ENCODE measurements around the gene IFNK. TPM values are rescaled to one million over a fixed set of nuclear protein-coding genes. Genes with fewer than 3 reads are reported as not detected.
"Not testable (repeated sequence)": the region's sequence is repeated elsewhere in the genome, so short reads cannot be mapped to it uniquely, and the experiment has no call there.

IFNK gene
- not detected in 2 replicates for total RNA-seq (2014; rRNA removed; shearing (Covaris generic))

- no peak for DNase-seq (ENCODE audit: low spot score)
Measured at GRCh38 chr9:27524236-27524635, at the start of gene IFNK. TSS of gene IFNK (plus strand) at chr9:27524290. CDS start at chr9:27524337, 47 bp downstream.

- DNase-seq (ENCODE audit: low spot score): no peak
Measured at GRCh38 chr9:27474305-27474704, 49.8 kb upstream of the IFNK start.

- no peak for DNase-seq (ENCODE audit: low spot score)
Measured at GRCh38 chr9:27475057-27475595, 49.0 kb upstream of the IFNK start.

- no peak for DNase-seq (ENCODE audit: low spot score)
Measured at GRCh38 chr9:27476870-27477515, 47.1 kb upstream of the IFNK start.

- DNase-seq (ENCODE audit: low spot score): no peak
Measured at GRCh38 chr9:27478322-27478721, 45.8 kb upstream of the IFNK start.

GRCh38 chr9:27482709-27483108 lies 41.4 kb upstream of the IFNK start:
- no peak for DNase-seq (ENCODE audit: low spot score)

- DNase-seq (ENCODE audit: low spot score): no peak
Measured at GRCh38 chr9:27483576-27483975, 40.5 kb upstream of the IFNK start.

- no peak for DNase-seq (ENCODE audit: low spot score)
Measured at GRCh38 chr9:27485158-27485557, 38.9 kb upstream of the IFNK start.

- DNase-seq (ENCODE audit: low spot score): no peak
Measured at GRCh38 chr9:27487128-27487640, 36.9 kb upstream of the IFNK start.

GRCh38 chr9:27487927-27488326 lies 36.2 kb upstream of the IFNK start:
- DNase-seq (ENCODE audit: low spot score): no peak

GRCh38 chr9:27489087-27489876 lies 34.8 kb upstream of the IFNK start:
- DNase-seq (ENCODE audit: low spot score): no peak

- no peak for DNase-seq (ENCODE audit: low spot score)
Measured at GRCh38 chr9:27491154-27491553, 32.9 kb upstream of the IFNK start.

GRCh38 chr9:27495480-27496134 lies 28.5 kb upstream of the IFNK start:
- DNase-seq (ENCODE audit: low spot score): no peak

- no peak for DNase-seq (ENCODE audit: low spot score)
Measured at GRCh38 chr9:27496135-27496504, 28.0 kb upstream of the IFNK start.

GRCh38 chr9:27497883-27498417 lies 26.1 kb upstream of the IFNK start:
- no peak for DNase-seq (ENCODE audit: low spot score)

GRCh38 chr9:27499451-27499850 lies 24.6 kb upstream of the IFNK start:
- peak; percentile 47 for DNase-seq (ENCODE audit: low spot score)

- not testable (repeated sequence) for DNase-seq (ENCODE audit: low spot score)
Measured at GRCh38 chr9:27500902-27501301, 23.2 kb upstream of the IFNK start.

- DNase-seq (ENCODE audit: low spot score): no peak
Measured at GRCh38 chr9:27503623-27504022, 20.5 kb upstream of the IFNK start.

- no peak for DNase-seq (ENCODE audit: low spot score)
Measured at GRCh38 chr9:27504259-27504658, 19.8 kb upstream of the IFNK start.

- no peak for DNase-seq (ENCODE audit: low spot score)
Measured at GRCh38 chr9:27505744-27506161, 18.3 kb upstream of the IFNK start.

GRCh38 chr9:27506981-27507380 lies 17.1 kb upstream of the IFNK start:
- no peak for DNase-seq (ENCODE audit: low spot score)

- DNase-seq (ENCODE audit: low spot score): no peak
Measured at GRCh38 chr9:27510780-27511179, 13.3 kb upstream of the IFNK start.
